ENCODE results near the gene LHPP. TPM values are rescaled to one million over a fixed set of nuclear protein-coding genes. Genes with fewer than 3 reads are reported as not detected.

The LHPP gene
- total RNA-seq, 1 donor from 2014 or later, result 16.2 TPM

DNA sequence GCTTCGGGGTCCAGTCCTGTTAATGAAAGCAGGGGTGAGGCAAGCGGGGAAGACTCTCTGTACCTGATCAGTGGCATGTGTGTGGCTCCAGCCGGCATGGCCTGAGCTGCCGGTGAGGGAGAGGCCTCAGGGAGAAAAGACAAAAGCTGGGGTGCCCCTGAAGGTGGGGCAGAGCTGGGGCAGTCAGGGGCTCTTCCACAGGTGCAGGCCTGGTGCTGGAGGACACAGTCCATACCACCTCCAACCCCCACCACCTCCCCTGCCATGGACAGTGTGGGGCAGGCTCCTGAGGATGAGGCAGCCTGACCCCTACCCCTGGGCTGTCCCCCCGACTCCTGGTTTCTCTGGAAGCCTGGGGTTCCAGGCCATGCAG is 129.5 kb downstream of the LHPP start:
- TF ChIP-seq, protein P1, sequence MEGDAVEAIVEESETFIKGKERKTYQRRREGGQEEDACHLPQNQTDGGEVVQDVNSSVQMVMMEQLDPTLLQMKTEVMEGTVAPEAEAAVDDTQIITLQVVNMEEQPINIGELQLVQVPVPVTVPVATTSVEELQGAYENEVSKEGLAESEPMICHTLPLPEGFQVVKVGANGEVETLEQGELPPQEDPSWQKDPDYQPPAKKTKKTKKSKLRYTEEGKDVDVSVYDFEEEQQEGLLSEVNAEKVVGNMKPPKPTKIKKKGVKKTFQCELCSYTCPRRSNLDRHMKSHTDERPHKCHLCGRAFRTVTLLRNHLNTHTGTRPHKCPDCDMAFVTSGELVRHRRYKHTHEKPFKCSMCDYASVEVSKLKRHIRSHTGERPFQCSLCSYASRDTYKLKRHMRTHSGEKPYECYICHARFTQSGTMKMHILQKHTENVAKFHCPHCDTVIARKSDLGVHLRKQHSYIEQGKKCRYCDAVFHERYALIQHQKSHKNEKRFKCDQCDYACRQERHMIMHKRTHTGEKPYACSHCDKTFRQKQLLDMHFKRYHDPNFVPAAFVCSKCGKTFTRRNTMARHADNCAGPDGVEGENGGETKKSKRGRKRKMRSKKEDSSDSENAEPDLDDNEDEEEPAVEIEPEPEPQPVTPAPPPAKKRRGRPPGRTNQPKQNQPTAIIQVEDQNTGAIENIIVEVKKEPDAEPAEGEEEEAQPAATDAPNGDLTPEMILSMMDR (IDR thresholded peaks at IDR 0.05), result no peak
- intact Hi-C loops (cut with DNase I), result no loop called here

GRCh38 chr10:124592101-124592500 is 130.5 kb downstream of the LHPP start:
- intact Hi-C loops (cut with DNase I), result no loop called here
- DNase-seq, result no peak
- Histone ChIP-seq H3K27me3 (no peaks in the 10 kb centered on the region), H3K9me3 (no peaks in the 10 kb centered on the region), H3K27ac (no peak overlapping the region), H3K4me3 (no peak overlapping the region), H3K36me3 (no peaks in the 10 kb centered on the region), H3K4me1 (peaks cover 7% of the 10 kb centered on the region)
- TF ChIP-seq, protein P1 (IDR thresholded peaks at IDR 0.05), result no peak
- ATAC-seq, result no peak

More for the DNA sequence above, 129.5 kb downstream of the LHPP start:
- Histone ChIP-seq H3K27me3 (no peaks in the 10 kb centered on the region), H3K4me1 (peaks cover 7% of the 10 kb centered on the region), H3K4me3 (no peak overlapping the region), H3K36me3 (no peaks in the 10 kb centered on the region), H3K27ac (no peak overlapping the region), H3K9me3 (no peaks in the 10 kb centered on the region)
- DNase-seq (no peak), ATAC-seq (no peak)

DNA sequence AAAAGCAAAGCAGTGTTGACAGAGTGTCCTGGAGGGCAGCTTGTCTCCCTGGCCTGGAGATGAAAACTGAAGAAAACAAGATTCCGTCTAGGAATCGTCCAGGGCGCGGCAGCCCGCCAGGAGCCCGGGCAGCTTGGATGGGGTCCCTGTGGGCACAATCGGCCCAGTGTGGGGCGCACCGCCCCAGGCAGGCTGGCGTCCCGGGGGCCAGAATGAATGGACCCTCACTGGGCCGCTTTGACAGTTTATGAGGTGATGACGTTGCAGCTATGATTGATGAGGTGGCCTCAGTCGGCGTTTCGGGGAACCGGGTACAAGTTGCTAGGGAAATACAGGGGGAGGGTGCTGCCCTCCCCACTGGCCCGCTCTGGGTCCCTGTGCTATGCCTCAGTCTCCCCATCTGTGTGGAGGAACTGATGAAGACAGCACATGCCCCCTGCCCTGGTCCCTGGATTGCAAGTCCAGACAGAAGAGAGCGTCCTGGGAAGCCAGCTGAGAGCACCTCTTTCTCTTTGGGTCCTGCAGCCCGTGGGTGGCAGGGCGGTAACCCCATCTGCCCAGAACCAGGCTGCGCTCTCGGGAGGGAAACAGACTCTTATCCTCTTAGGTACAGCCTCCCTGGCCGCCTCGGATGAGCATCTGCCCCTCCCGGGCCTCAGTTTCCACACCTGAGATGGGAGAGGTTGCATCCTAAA is 131.3 kb downstream of the LHPP start:
- Histone ChIP-seq H3K27me3 (no peaks in the 10 kb centered on the region), H3K4me1 (peaks cover 7% of the 10 kb centered on the region), H3K27ac (no peak overlapping the region), H3K36me3 (no peaks in the 10 kb centered on the region), H3K9me3 (no peaks in the 10 kb centered on the region), H3K4me3 (no peak overlapping the region)
- TF ChIP-seq, protein P1 (IDR thresholded peaks at IDR 0.05), result no peak
- DNase-seq, result no peak
- intact Hi-C loops (cut with DNase I), result no loop called here
- no peak for ATAC-seq

DNA sequence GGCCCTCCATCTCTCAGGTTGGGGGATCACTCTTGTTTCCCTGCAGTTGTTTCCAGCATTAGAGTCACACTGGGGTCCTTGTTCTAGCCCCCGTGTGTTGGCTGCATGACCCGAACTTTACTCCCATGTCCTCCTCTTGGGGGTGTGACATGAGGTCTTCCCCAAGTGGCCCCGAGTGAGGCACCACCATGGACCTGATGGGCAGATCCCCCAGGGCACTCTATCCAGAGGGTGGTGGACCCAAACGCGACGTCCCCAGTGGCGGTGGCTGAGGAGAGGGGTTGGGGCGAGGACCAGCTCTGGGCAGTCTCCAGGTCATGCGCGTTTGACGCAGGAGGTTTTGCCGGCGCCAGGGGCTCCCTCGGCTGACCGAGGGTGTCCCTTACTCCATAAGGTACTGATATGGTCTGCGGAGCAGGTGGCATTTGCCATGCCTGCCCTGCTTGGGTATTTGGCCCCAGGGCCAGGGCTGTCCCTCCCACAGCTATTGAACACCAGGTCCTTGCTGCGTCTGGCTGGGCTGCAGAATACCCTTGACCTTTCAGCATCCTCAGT is 131.9 kb downstream of the LHPP start:
- H3K9me3 ChIP-seq, result no peaks in the 10 kb centered on the region
- TF ChIP-seq, protein P1 (IDR thresholded peaks at IDR 0.05), result no peak
- no peak overlapping the region for H3K27ac ChIP-seq
- DNase-seq, result no peak
- no peaks in the 10 kb centered on the region for H3K27me3 ChIP-seq
- no peak for ATAC-seq
- intact Hi-C loops (cut with DNase I), result no loop called here
- no peaks in the 10 kb centered on the region for H3K36me3 ChIP-seq
- peaks cover 7% of the 10 kb centered on the region for H3K4me1 ChIP-seq
- H3K4me3 ChIP-seq, result no peak overlapping the region

- Histone ChIP-seq H3K27me3 (no peaks in the 10 kb centered on the region), H3K4me3 (no peak overlapping the region), H3K36me3 (no peaks in the 10 kb centered on the region), H3K9me3 (no peaks in the 10 kb centered on the region), H3K27ac (no peak overlapping the region), H3K4me1 (peaks cover 2% of the 10 kb centered on the region)
- no peak for DNase-seq
- TF ChIP-seq, protein P1 (IDR thresholded peaks at IDR 0.05), result no peak
- no peak for ATAC-seq
- intact Hi-C loops (cut with DNase I), result no loop called here
These were observed 132.6 kb downstream of the LHPP start for GRCh38 chr10:124594240-124594639.

Measured in upper lobe of right lung (tissue), 1 donor.